ENCODE measurements around the gene TLK1. TPM values are rescaled to one million over a fixed set of nuclear protein-coding genes. Genes with fewer than 3 reads are reported as not detected.
"Not testable (repeated sequence)": the region's sequence is repeated elsewhere in the genome, so short reads cannot be mapped to it uniquely, and the experiment has no call there.

The TLK1 gene
- total RNA-seq, 2 donors from 2014 or later = 31.5 to 31.8 TPM

GRCh38 chr2:171095014-171095582, 65.6 kb downstream of the TLK1 start:
- DNase-seq = no peak
- no peak for ATAC-seq
- intact Hi-C loops (cut with DNase I) = no loop called here

GRCh38 chr2:171091517-171091916, 69.2 kb downstream of the TLK1 start:
- ATAC-seq; DNase-seq; intact Hi-C loops (cut with DNase I): not testable (repeated sequence)

GRCh38 chr2:171089489-171089888, 71.2 kb downstream of the TLK1 start:
- intact Hi-C loops (cut with DNase I) = loop anchor here in 1 of 2 donors (10.0 kb wide), 1 partner anchor 65 kb away; no protein-coding TSS in a partner anchor
- no peak for DNase-seq
- no peak for ATAC-seq

GRCh38 chr2:171088057-171088834, 72.4 kb downstream of the TLK1 start:
- DNase-seq = no peak
- ATAC-seq = no peak
- intact Hi-C loops (cut with DNase I) = loop anchor here in 1 of 2 donors (10.0 kb wide), 1 partner anchor 67 kb away; no protein-coding TSS in a partner anchor

GRCh38 chr2:171087547-171087946, 73.1 kb downstream of the TLK1 start:
- no peak for ATAC-seq
- intact Hi-C loops (cut with DNase I) = loop anchor here in 1 of 2 donors (10.0 kb wide), 1 partner anchor 67 kb away; no protein-coding TSS in a partner anchor

DNA sequence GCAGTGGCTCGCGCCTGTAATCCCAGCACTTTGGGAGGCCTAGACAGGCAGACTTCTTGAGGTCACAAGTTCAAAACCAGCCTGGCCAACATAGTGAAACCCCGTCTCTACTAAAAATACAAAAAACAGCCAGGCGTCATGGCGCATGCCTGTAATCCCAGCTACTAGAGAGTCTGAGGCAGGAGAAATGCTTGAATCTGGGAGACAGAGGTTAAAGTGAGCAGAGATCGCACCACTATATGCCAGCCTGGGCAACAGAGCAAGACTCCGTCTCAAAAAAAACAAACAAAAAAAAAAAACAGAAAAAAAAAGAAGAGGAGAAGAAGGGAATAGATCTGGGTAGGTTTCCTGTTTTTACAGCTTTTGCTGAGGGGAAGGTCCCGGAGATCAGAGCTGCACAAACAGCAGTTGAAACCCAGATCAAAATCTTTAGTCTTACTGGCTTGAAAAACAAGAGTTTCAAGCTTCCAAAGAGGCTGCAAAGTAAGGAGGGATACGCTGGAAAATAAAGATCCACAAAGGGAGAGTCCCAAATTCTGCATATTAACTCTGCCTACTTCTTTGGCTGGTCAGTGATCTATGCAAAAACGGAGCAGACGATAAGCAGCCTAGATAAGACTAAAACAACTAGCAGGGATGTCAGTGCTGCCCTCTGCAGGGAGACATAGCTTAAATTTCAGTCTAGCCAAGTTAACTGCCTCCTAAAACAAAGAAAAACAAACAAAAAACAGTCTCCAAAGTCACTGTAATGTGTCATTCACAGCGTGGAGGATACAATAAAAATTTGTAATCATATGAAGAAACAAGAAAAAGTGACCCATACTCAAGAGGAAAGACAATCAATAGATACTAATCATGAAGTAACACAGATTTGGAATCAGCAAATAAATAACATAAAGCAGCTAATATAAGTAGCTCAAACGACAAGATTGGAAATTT, 74.1 kb downstream of the TLK1 start:
- DNase-seq (peak; percentile 27), ATAC-seq (peak in 1 of 2 donors; percentile 75)
- intact Hi-C loops (cut with DNase I) = loop anchor here in 1 of 2 donors (10.0 kb wide), 1 partner anchor 68 kb away; no protein-coding TSS in a partner anchor

More at GRCh38 chr2:171087547-171087946, 73.1 kb downstream of the TLK1 start:
- DNase-seq = no peak

GRCh38 chr2:171084128-171084527, 76.6 kb downstream of the TLK1 start:
- intact Hi-C loops (cut with DNase I) = loop anchor here in 1 of 2 donors (10.0 kb wide), 1 partner anchor 71 kb away; no protein-coding TSS in a partner anchor
- no peak for DNase-seq
- ATAC-seq = no peak

DNA sequence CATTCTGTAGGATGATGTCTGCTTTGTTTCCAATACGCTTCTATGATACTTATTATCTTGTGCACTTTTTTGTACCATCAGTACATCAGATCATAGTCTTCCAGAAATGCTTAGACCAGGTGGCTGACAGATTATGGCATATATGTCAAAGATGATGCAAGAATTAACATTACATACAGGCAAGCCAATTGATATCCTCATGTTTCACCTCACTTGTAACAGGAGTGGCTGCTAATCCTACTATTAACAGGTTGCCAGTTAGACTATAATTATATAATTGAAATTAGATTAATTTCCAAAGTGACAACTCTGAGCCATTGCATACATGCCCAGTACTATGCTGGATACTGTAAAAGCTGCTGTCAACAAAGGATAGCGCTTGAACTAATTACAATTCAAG, 77.2 kb downstream of the TLK1 start:
- DNase-seq (no peak), ATAC-seq (no peak)
- intact Hi-C loops (cut with DNase I) = loop anchor here in 1 of 2 donors (10.0 kb wide), 1 partner anchor 71 kb away; no protein-coding TSS in a partner anchor

GRCh38 chr2:171081649-171082111, 79.0 kb downstream of the TLK1 start:
- DNase-seq (no peak), ATAC-seq (no peak)
- intact Hi-C loops (cut with DNase I) = loop anchor here in 1 of 2 donors (10.0 kb wide), 1 partner anchor 73 kb away; no protein-coding TSS in a partner anchor

DNA sequence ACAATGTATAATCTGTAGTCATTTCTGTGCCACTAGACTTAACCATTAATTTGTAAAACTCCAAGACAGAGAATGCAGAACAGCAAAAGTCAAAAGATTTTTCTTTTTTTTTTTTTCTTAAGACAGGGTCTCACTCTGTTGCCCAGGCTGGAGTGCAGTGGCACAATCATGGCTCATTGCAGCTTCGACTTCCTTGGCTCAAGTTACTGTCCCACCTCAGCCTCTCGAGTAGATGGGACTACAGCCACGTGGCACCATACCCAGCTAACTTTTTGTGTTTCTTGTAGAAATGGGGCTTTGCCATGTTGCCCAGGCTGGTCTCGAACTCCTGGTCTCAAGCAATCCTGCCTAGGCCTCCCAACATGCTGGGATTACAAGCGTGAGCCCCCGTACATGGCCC, 80.1 kb downstream of the TLK1 start:
- intact Hi-C loops (cut with DNase I) = loop anchor here in 1 of 2 donors (10.0 kb wide), 1 partner anchor 74 kb away; no protein-coding TSS in a partner anchor
- ATAC-seq (no peak), DNase-seq (no peak)

- ATAC-seq; DNase-seq; intact Hi-C loops (cut with DNase I): not testable (repeated sequence)
Observed at GRCh38 chr2:171076422-171076821, 84.3 kb downstream of the TLK1 start.

DNA sequence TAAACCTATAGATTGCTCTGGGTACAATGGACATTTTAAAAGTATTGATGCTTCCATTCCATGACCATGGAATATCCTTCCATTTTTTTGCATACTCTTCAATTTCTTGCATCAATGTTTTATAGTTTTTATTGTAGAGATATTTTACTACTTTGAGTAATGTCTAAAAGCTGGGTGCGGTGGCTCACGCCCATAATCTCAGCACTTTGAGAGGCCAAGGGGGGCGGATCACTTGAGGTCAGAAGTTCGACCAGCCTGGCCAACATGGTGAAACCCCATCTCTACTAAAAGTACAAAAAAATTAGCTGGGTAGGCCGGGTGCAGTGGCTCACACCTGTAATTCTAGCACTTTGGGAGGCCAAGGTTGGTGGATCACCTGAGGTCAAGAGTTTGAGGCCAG, 88.5 kb downstream of the TLK1 start:
- ATAC-seq = no peak
- intact Hi-C loops (cut with DNase I) = no loop called here
- DNase-seq = no peak

- intact Hi-C loops (cut with DNase I) = no loop called here
- DNase-seq = no peak
- no peak for ATAC-seq
Observed at GRCh38 chr2:171069286-171069956, 91.3 kb downstream of the TLK1 start.

GRCh38 chr2:171066110-171066509, 94.6 kb downstream of the TLK1 start:
- ATAC-seq = no peak
- intact Hi-C loops (cut with DNase I) = no loop called here
- no peak for DNase-seq

- no peak for ATAC-seq
- DNase-seq = no peak
- intact Hi-C loops (cut with DNase I) = no loop called here
Observed at GRCh38 chr2:171057575-171057974, 103.1 kb downstream of the TLK1 start.

DNA sequence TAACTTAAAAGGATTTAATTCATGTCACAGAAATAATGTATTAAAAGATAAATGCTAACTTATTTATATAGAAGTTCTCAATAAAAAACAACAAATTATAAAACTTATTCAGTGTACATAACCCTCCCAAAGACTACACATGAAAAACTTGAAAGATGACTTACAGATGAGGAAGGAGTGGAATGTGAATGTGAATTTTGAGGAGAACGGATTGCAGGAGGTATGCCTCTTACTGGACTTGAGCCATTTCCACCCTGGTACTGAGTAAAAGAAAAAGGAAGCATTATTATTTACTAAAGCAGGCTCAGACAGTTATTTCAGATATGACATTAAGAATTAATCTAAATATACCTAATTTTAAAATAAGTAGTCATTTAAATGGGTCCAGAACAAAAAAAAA, 104.4 kb downstream of the TLK1 start:
- intact Hi-C loops (cut with DNase I) = no loop called here
- ATAC-seq (no peak), DNase-seq (no peak)

- no peak for DNase-seq
- no peak for ATAC-seq
- intact Hi-C loops (cut with DNase I) = no loop called here
Observed at GRCh38 chr2:171049691-171050090, 111.0 kb downstream of the TLK1 start.

DNA sequence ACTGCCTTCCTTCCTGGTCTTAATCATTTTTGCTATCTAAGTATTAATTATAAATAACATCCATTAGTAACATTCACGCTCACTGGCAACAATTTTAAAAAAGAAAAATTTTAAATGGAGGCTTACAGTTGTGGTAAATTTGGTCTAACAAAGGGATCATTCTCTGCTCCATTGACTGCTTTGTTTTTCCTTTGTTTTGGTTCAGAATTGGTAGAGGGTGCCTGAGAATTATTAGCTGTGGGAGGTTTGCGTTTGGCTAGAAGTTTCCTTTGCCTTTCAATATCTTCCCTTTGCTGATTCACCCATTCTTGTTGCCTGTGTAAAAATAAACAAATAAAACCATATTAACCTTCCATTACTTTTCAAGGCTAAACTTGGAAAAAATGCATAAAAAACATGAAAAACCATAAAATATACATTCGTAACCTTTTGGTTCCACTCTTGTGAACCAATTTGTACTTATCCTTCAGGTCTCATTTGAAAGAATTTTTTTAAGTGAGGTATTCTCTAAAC, 114.6 kb downstream of the TLK1 start:
- DNase-seq = no peak
- intact Hi-C loops (cut with DNase I) = no loop called here
- ATAC-seq = no peak
